K562 (cell line): ENCODE data around the gene CACNA1C. TPM values are rescaled to one million over a fixed set of nuclear protein-coding genes. Genes with fewer than 3 reads are reported as not detected.

Source experiments
- BCL6 ChIP-seq: fragments of 250-450 bp; sonication (Bioruptor Pico); IDR thresholded peaks from 2 replicates; pipeline ENCODE4 v1.4.0; 2020
- FOSL1 ChIP-seq: fragments of 200-800 bp; sonication (Bioruptor generic); conservative IDR thresholded peaks from 2 replicates; pipeline ENCODE4 v1.6.1; 2016; ENCODE audit warnings: missing genetic modification characterization, missing compliant biosample characterization
- ZFP1 ChIP-seq: fragments of 450-650 bp; formaldehyde crosslinking; IDR thresholded peaks from 2 replicates; pipeline ENCODE4 v1.4.0; 2020; ENCODE audit warnings: mild to moderate bottlenecking, mixed read lengths
- ZNF347 ChIP-seq: fragments of 450-650 bp; formaldehyde crosslinking; IDR thresholded peaks from 2 replicates; pipeline ENCODE4 v1.4.0; 2020; ENCODE audit warnings: low read depth, mild to moderate bottlenecking, moderate library complexity
- polyA plus RNA-seq, 8 experiments: library from polyadenylated mRNA; depleted of rRNA in 4 of 8; stranded (reverse) in 5 of 8; unstranded in 3 of 8; fragments of >200 nt; fragmentation: Nextera tagmentation in 2 of 8; fragmentation: Illumina TruSeq in 1 of 8; extraction: Ambion mirVana in 2 of 8; extraction: Trizol in 1 of 8; gene quantifications; 2 replicates each; pipeline versions ENCODE4 v1.2.1 to v1.2.3, GENCODE V29; 2011 to 2014; ENCODE audit warnings: inconsistent platforms in 1 of 8, missing spikeins in 1 of 8
- total RNA-seq, 7 experiments: library from RNA; depleted of rRNA in 6 of 7; stranded (reverse); fragments of >200 nt in 6 of 7; fragmentation: Illumina TruSeq in 2 of 7; extraction: Trizol in 2 of 7; gene quantifications; 2 replicates each; pipeline versions ENCODE4 v1.2.1 to v1.2.3, GENCODE V29; 2011 to 2021; ENCODE audit warnings: low replicate concordance in 1 of 7
- TF ChIP-seq, protein P1 (sequence below): sonication (generic); formaldehyde crosslinking; IDR thresholded peaks from 2 replicates; pipeline ENCODE4 v1.8.0; 2022; ENCODE audit warnings: mild to moderate bottlenecking, missing genetic modification reagents
- TF ChIP-seq, protein P2 (sequence below): fragments of 250-450 bp; sonication (Bioruptor Pico); IDR thresholded peaks from 2 replicates; pipeline ENCODE4 v1.6.1; 2021; ENCODE audit warnings: mild to moderate bottlenecking

Gene CACNA1C
- total and polyA plus RNA-seq, 9 of the 15 experiments (the other 6 are each of a cell fraction or from before 2014, with no cell fraction given), result not detected

DNA sequence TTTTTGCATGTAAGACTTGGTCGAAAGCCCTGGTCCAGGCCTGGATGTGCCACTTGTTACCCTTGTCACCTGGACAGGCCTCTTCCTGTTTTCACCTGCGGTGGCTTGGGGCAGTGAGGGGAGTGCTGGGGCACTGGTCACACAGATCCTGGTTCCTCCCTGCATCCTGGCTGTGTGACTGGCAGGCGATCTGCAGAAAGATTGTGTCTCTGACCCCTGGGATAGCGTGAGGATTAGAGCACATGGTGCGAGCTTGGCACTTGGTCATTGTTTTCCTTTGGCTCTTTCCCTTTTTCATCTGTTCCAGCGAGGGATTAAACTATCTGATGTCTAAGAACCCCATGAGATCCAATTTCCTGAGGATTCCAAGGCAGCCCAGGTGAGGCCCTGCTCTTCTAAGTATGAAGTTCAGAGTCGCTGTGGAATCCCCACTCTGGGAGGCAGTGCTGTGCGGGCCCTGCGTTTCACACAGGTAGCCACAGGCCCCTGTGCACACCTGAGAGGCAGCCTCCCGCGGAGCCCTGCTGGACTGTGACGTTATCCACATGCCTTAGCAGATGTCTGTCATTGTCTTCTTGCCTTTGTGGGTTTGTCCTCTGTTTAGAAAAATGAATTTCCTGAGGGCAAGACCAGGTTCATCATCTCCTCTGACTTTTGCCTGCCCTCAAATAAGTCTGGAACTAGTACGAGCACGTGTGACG lies 288.4 kb downstream of the CACNA1C start (continued):
- TF ChIP-seq, protein P1, sequence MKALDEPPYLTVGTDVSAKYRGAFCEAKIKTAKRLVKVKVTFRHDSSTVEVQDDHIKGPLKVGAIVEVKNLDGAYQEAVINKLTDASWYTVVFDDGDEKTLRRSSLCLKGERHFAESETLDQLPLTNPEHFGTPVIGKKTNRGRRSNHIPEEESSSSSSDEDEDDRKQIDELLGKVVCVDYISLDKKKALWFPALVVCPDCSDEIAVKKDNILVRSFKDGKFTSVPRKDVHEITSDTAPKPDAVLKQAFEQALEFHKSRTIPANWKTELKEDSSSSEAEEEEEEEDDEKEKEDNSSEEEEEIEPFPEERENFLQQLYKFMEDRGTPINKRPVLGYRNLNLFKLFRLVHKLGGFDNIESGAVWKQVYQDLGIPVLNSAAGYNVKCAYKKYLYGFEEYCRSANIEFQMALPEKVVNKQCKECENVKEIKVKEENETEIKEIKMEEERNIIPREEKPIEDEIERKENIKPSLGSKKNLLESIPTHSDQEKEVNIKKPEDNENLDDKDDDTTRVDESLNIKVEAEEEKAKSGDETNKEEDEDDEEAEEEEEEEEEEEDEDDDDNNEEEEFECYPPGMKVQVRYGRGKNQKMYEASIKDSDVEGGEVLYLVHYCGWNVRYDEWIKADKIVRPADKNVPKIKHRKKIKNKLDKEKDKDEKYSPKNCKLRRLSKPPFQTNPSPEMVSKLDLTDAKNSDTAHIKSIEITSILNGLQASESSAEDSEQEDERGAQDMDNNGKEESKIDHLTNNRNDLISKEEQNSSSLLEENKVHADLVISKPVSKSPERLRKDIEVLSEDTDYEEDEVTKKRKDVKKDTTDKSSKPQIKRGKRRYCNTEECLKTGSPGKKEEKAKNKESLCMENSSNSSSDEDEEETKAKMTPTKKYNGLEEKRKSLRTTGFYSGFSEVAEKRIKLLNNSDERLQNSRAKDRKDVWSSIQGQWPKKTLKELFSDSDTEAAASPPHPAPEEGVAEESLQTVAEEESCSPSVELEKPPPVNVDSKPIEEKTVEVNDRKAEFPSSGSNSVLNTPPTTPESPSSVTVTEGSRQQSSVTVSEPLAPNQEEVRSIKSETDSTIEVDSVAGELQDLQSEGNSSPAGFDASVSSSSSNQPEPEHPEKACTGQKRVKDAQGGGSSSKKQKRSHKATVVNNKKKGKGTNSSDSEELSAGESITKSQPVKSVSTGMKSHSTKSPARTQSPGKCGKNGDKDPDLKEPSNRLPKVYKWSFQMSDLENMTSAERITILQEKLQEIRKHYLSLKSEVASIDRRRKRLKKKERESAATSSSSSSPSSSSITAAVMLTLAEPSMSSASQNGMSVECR (CRISPR knock-in tag), result no peak
- TF ChIP-seq FOSL1 (tag) (no peak), BCL6 (CRISPR knock-in tag) (no peak), ZNF347 (CRISPR knock-in tag) (no peak), ZFP1 (CRISPR knock-in tag) (no peak)
- TF ChIP-seq, protein P2, sequence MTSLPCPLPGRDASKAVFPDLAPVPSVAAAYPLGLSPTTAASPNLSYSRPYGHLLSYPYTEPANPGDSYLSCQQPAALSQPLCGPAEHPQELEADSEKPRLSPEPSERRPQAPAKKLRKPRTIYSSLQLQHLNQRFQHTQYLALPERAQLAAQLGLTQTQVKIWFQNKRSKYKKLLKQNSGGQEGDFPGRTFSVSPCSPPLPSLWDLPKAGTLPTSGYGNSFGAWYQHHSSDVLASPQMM (CRISPR knock-in tag), result no peak
